CD4-positive, alpha-beta T cell (primary cell): ENCODE measurements around the gene STIM1. TPM values are rescaled to one million over a fixed set of nuclear protein-coding genes. Genes with fewer than 3 reads are reported as not detected.

ENCODE experiments used
- ATAC-seq: fragments of 200-7000 bp; cut with Tn5 transposase; one replicate; pipeline ENCODE4 v1.10.0; 2022; ENCODE audit warnings: mild to moderate bottlenecking; ENCODE audit not compliant: poor library complexity
- CTCF ChIA-PET: fragments of 350-600 bp; sonication (Branson Sonifier 250); formaldehyde crosslinking; loops from one replicate; lab custom pipeline; 2021; ENCODE audit warnings: antibody characterized with exemption, inconsistent platforms; lab: Charles Lee
- POLR2A ChIA-PET: fragments of 350-600 bp; sonication (Branson Sonifier 250); formaldehyde crosslinking; loops from one replicate; lab custom pipeline; 2021; ENCODE audit warnings: antibody characterized with exemption, inconsistent platforms; lab: Charles Lee
- DNase-seq, 14 experiments: peaks; one replicate each; pipeline ENCODE4 v3.0.0-alpha.2; 2013 to 2020; ENCODE audit warnings: mixed read lengths in 2 of 14
- H3K27ac ChIP-seq, 2 donors: one replicate each; pipeline versions ENCODE4 v1.5.1 to v1.7.0; 2013; ENCODE audit warnings: low read length in 2 of 2, low read depth in 1 of 2, mild to moderate bottlenecking in 1 of 2
- H3K27me3 ChIP-seq, 2 experiments: 1 replicate in 1 of 2; 2 replicates in 1 of 2; pipeline versions ENCODE4 v1.6.1 to v1.7.0; 2013; ENCODE audit warnings: low read length in 2 of 2, control low read depth in 1 of 2, mild to moderate bottlenecking in 1 of 2, moderate library complexity in 1 of 2; ENCODE audit not compliant: insufficient read depth in 2 of 2, control insufficient read depth in 1 of 2
- H3K36me3 ChIP-seq: one replicate; pipeline ENCODE4 v1.6.1; 2013; ENCODE audit warnings: low read length, control low read depth; ENCODE audit not compliant: insufficient read depth
- H3K4me1 ChIP-seq: one replicate; pipeline ENCODE4 v1.6.1; 2013; ENCODE audit warnings: low read length, control low read depth; ENCODE audit not compliant: insufficient read depth
- H3K4me3 ChIP-seq: one replicate; pipeline ENCODE4 v1.5.1; 2013; ENCODE audit warnings: mild to moderate bottlenecking, low read length, moderate library complexity
- H3K9me3 ChIP-seq, 2 experiments: 1 replicate in 1 of 2; 2 replicates in 1 of 2; pipeline versions ENCODE4 v1.6.1 to v1.7.0; 2013; ENCODE audit warnings: low read length in 2 of 2, mild to moderate bottlenecking in 2 of 2, control low read depth in 1 of 2, moderate library complexity in 1 of 2; ENCODE audit not compliant: control insufficient read depth in 1 of 2, insufficient read depth in 1 of 2
- H3K27ac Mint-ChIP-seq: one replicate; pipeline ENCODE4 v1.8.0; 2020; ENCODE audit warnings: mixed read lengths
- H3K27me3 Mint-ChIP-seq: one replicate; pipeline ENCODE4 v1.8.0; 2021; ENCODE audit warnings: mixed read lengths
- H3K36me3 Mint-ChIP-seq: one replicate; pipeline ENCODE4 v1.8.0; 2021; ENCODE audit warnings: low read depth, mixed read lengths
- H3K4me1 Mint-ChIP-seq: one replicate; pipeline ENCODE4 v1.8.0; 2021; ENCODE audit warnings: low read depth, mixed read lengths
- H3K4me3 Mint-ChIP-seq: one replicate; pipeline ENCODE4 v1.8.0; 2020; ENCODE audit warnings: mild to moderate bottlenecking, mixed read lengths
- H3K9me3 Mint-ChIP-seq: one replicate; pipeline ENCODE4 v1.8.0; 2020; ENCODE audit warnings: mixed read lengths
- CTCF ChIP-seq: fragments of 200-600 bp; IDR thresholded peaks from one replicate; pipeline ENCODE4 v1.8.0; 2022; ENCODE audit warnings: antibody characterized with exemption, mild to moderate bottlenecking
- intact Hi-C, 2 experiments: fragments of 100-400 bp; cut with DNase I in 1 of 2; cut with micrococcal nuclease in 1 of 2; formaldehyde crosslinking; loops; one replicate each; pipeline versions ENCODE4 v1.15.1 to v1.9.0; 2023 to 2025; cut with DNase I, micrococcal nuclease
- total RNA-seq, 174 experiments: library from RNA in 2 of 174; stranded (reverse) in 2 of 174; gene quantifications; one replicate each; pipeline ENCODE4 v1.2.3 and lab custom pipeline; 2021 to 2026

STIM1 gene
- total RNA-seq, 2 experiments from 2014 or later: 89.0 to 94.9 TPM

GRCh38 chr11:4083198-4083597 is 227.7 kb downstream of the STIM1 start:
- peak overlapping the region; percentile 56 for H3K27ac Mint-ChIP-seq
- DNase-seq (no peak), ATAC-seq (no peak)
- ChIA-PET CTCF (interaction anchor here (1.5 kb wide), 1 partner anchor 228 kb away, joined by 3 read pairs; no protein-coding TSS in a partner anchor), POLR2A (no interaction called here)
- intact Hi-C loops: no loop called here
- peaks cover 86% of the 10 kb centered on the region for H3K36me3 Mint-ChIP-seq
- no peak overlapping the region for H3K4me3 ChIP-seq
- peaks cover 15% of the 10 kb centered on the region for H3K4me1 Mint-ChIP-seq
- no peaks in the 10 kb centered on the region for H3K27me3 Mint-ChIP-seq
- TF ChIP-seq CTCF: no peak
- no peaks in the 10 kb centered on the region for H3K9me3 Mint-ChIP-seq
- H3K9me3 ChIP-seq: no peaks in the 10 kb centered on the region
- no peak overlapping the region for H3K4me3 Mint-ChIP-seq
- H3K4me1 ChIP-seq: peaks cover 15% of the 10 kb centered on the region
- H3K27me3 ChIP-seq: no peaks in the 10 kb centered on the region
- H3K36me3 ChIP-seq: peaks cover 75% of the 10 kb centered on the region
- no peak overlapping the region for H3K27ac ChIP-seq

- H3K27me3 ChIP-seq: no peaks in the 10 kb centered on the region
- intact Hi-C loops: no loop called here
- CTCF ChIA-PET: interaction anchor here (1.5 to 2.2 kb wide), 2 partner anchors 12 to 230 kb away, joined by 3 to 8 read pairs; no protein-coding TSS in a partner anchor
- DNase-seq (no peak), ATAC-seq (no peak)
- H3K4me1 ChIP-seq: peaks cover 24% of the 10 kb centered on the region
- Mint-ChIP-seq H3K4me1 (peaks cover 28% of the 10 kb centered on the region), H3K4me3 (no peak overlapping the region), H3K36me3 (peaks cover 93% of the 10 kb centered on the region), H3K9me3 (no peaks in the 10 kb centered on the region), H3K27ac (peak overlapping the region; percentile 56), H3K27me3 (no peaks in the 10 kb centered on the region)
- no peak for TF ChIP-seq CTCF
- no peaks in the 10 kb centered on the region for H3K9me3 ChIP-seq
- H3K4me3 ChIP-seq: no peak overlapping the region
- POLR2A ChIA-PET: interaction anchor here (2.3 kb wide), 1 partner anchor 243 kb away, joined by 6 read pairs; the partner anchor contains the start of gene RHOG
- peaks cover 75% of the 10 kb centered on the region for H3K36me3 ChIP-seq
- H3K27ac ChIP-seq: no peak overlapping the region
Observed at GRCh38 chr11:4084406-4085125, 229.1 kb downstream of the STIM1 start.

GRCh38 chr11:4085575-4085974 is 230.1 kb downstream of the STIM1 start:
- intact Hi-C loops: no loop called here
- Histone ChIP-seq H3K36me3 (peaks cover 68% of the 10 kb centered on the region), H3K4me1 (peaks cover 34% of the 10 kb centered on the region), H3K27ac (no peak overlapping the region), H3K27me3 (no peaks in the 10 kb centered on the region), H3K4me3 (no peak overlapping the region), H3K9me3 (no peaks in the 10 kb centered on the region)
- TF ChIP-seq CTCF: no peak
- peaks cover 38% of the 10 kb centered on the region for H3K4me1 Mint-ChIP-seq
- no peaks in the 10 kb centered on the region for H3K27me3 Mint-ChIP-seq
- no peaks in the 10 kb centered on the region for H3K9me3 Mint-ChIP-seq
- POLR2A ChIA-PET: interaction anchor here (2.3 kb wide), 1 partner anchor 244 kb away, joined by 6 read pairs; the partner anchor contains the start of gene RHOG
- H3K27ac Mint-ChIP-seq: peak overlapping the region; percentile 97
- no peak overlapping the region for H3K4me3 Mint-ChIP-seq
- peaks cover 97% of the 10 kb centered on the region for H3K36me3 Mint-ChIP-seq
- DNase-seq: no peak
- no peak for ATAC-seq
- CTCF ChIA-PET: interaction anchor here (2.2 kb wide), 1 partner anchor 13 kb away, joined by 8 read pairs; no protein-coding TSS in a partner anchor
